HG03354 (cell line): ENCODE results near the gene UFSP2.
"Not testable (repeated sequence)": the region's sequence is repeated elsewhere in the genome, so short reads cannot be mapped to it uniquely, and the experiment has no call there.

Experiments used
- ATAC-seq: cut with Tn5 transposase; IDR thresholded peaks from one replicate; pipeline ENCODE4 v1.9.1; 2021; ENCODE audit warnings: mild to moderate bottlenecking; ENCODE audit not compliant: unreplicated experiment, poor library complexity, severe bottlenecking

The UFSP2 gene

GRCh38 chr4:185390941-185391340, 34.8 kb downstream of the UFSP2 start:
- ATAC-seq = no peak

GRCh38 chr4:185387957-185388356, 37.8 kb downstream of the UFSP2 start:
- ATAC-seq = no peak

- no peak for ATAC-seq
These were observed 40.8 kb downstream of the UFSP2 start for GRCh38 chr4:185384930-185385331.

GRCh38 chr4:185384061-185384460, 41.7 kb downstream of the UFSP2 start:
- ATAC-seq = no peak

- no peak for ATAC-seq
These were observed 42.3 kb downstream of the UFSP2 start for GRCh38 chr4:185383451-185383850.

GRCh38 chr4:185382754-185383153, 43.0 kb downstream of the UFSP2 start:
- ATAC-seq = no peak

GRCh38 chr4:185381288-185382196, 44.2 kb downstream of the UFSP2 start:
- ATAC-seq = no peak

GRCh38 chr4:185380320-185380719, 45.4 kb downstream of the UFSP2 start:
- no peak for ATAC-seq

- ATAC-seq = no peak
These were observed 46.2 kb downstream of the UFSP2 start for GRCh38 chr4:185379326-185380295.

- no peak for ATAC-seq
These were observed 47.5 kb downstream of the UFSP2 start for GRCh38 chr4:185378264-185378663.

GRCh38 chr4:185374573-185374972, 51.2 kb downstream of the UFSP2 start:
- ATAC-seq = no peak

GRCh38 chr4:185374027-185374426, 51.7 kb downstream of the UFSP2 start:
- no peak for ATAC-seq

GRCh38 chr4:185371702-185372101, 54.1 kb downstream of the UFSP2 start:
- no peak for ATAC-seq

- no peak for ATAC-seq
These were observed 55.4 kb downstream of the UFSP2 start for GRCh38 chr4:185370268-185370949.

GRCh38 chr4:185369731-185370130, 56.0 kb downstream of the UFSP2 start:
- ATAC-seq = no peak

- no peak for ATAC-seq
These were observed 60.9 kb downstream of the UFSP2 start for GRCh38 chr4:185364886-185365285.

- no peak for ATAC-seq
These were observed 62.5 kb downstream of the UFSP2 start for GRCh38 chr4:185363251-185363650.

- not testable (repeated sequence) for ATAC-seq
These were observed 63.2 kb downstream of the UFSP2 start for GRCh38 chr4:185362570-185362969.

- no peak for ATAC-seq
These were observed 63.9 kb downstream of the UFSP2 start for GRCh38 chr4:185361872-185362271.
